Measurements from ENCODE around the gene VPREB3. TPM values are rescaled to one million over a fixed set of nuclear protein-coding genes. Genes with fewer than 3 reads are reported as not detected.
"Not testable (repeated sequence)": the region's sequence is repeated elsewhere in the genome, so short reads cannot be mapped to it uniquely, and the experiment has no call there.

The VPREB3 gene
- total and polyA plus RNA-seq, 8 donors, result 0.78 to 0.80 TPM; not detected in 6

- FAIRE-seq, result no peak
Observed at GRCh38 chr22:23744001-23744400, 10.2 kb downstream of the VPREB3 start.

GRCh38 chr22:23743303-23743705 is 10.9 kb downstream of the VPREB3 start:
- intact Hi-C loops (cut with DNase I), result no loop called here
- H3K36me3 ChIP-seq, result peaks cover 0 to 18% (median 0%) of the 10 kb centered on the region in 3 donors
- WGBS, 2 donors, result 73 to 85% methylated on average over 2 of the region's 2 CpGs

More at GRCh38 chr22:23744001-23744400, 10.2 kb downstream of the VPREB3 start:
- Histone ChIP-seq H3K36me3 (peaks cover 0 to 18% (median 0%) of the 10 kb centered on the region in 3 donors), H3K4me1 (no peaks in the 10 kb centered on the region), H3K27me3 (no peaks in the 10 kb centered on the region), H3K4me3 (no peak overlapping the region), H3K9me3 (no peaks in the 10 kb centered on the region), H3K27ac (no peak overlapping the region)
- 95 to 97% methylated on average over 13 of the region's 13 CpGs for WGBS, 2 donors
- no peak for TF ChIP-seq CTCF (IDR thresholded peaks at IDR 0.05)
- intact Hi-C loops (cut with DNase I), result no loop called here
- DNase-seq, result no peak
- ATAC-seq, result no peak

GRCh38 chr22:23742505-23743264 is 11.5 kb downstream of the VPREB3 start:
- H3K27ac ChIP-seq, result no peak overlapping the region
- no peaks in the 10 kb centered on the region for H3K9me3 ChIP-seq

More at GRCh38 chr22:23743303-23743705, 10.9 kb downstream of the VPREB3 start:
- TF ChIP-seq CTCF (IDR thresholded peaks at IDR 0.05), result no peak
- DNase-seq (no peak), ATAC-seq (peak in 1 of 4 donors; percentile 23), FAIRE-seq (no peak)
- H3K4me3 ChIP-seq, result no peak overlapping the region
- no peaks in the 10 kb centered on the region for H3K4me1 ChIP-seq
- H3K27ac ChIP-seq, result no peak overlapping the region
- no peaks in the 10 kb centered on the region for H3K27me3 ChIP-seq
- no peaks in the 10 kb centered on the region for H3K9me3 ChIP-seq

GRCh38 chr22:23737696-23738095 is 16.5 kb downstream of the VPREB3 start:
- no peak for FAIRE-seq
- DNase-seq, result no peak
- Histone ChIP-seq H3K9me3 (no peaks in the 10 kb centered on the region), H3K36me3 (no peaks in the 10 kb centered on the region), H3K27me3 (no peaks in the 10 kb centered on the region), H3K27ac (no peak overlapping the region), H3K4me1 (no peaks in the 10 kb centered on the region), H3K4me3 (no peak overlapping the region)
- no peak for TF ChIP-seq CTCF (IDR thresholded peaks at IDR 0.05)
- no peak for ATAC-seq
- intact Hi-C loops (cut with DNase I), result no loop called here

More at GRCh38 chr22:23742505-23743264, 11.5 kb downstream of the VPREB3 start:
- H3K27me3 ChIP-seq, result no peaks in the 10 kb centered on the region
- DNase-seq, result no peak
- ATAC-seq, result peak in 3 of 4 donors; percentile 21 to 49 (median 27)
- peaks cover 0 to 18% (median 0%) of the 10 kb centered on the region in 3 donors for H3K36me3 ChIP-seq
- no peaks in the 10 kb centered on the region for H3K4me1 ChIP-seq
- no peak for FAIRE-seq
- no peak for TF ChIP-seq CTCF (IDR thresholded peaks at IDR 0.05)
- intact Hi-C loops (cut with DNase I), result no loop called here
- WGBS, 2 donors, result 71 to 74% methylated on average over 7 of the region's 7 CpGs
- no peak overlapping the region for H3K4me3 ChIP-seq

GRCh38 chr22:23728108-23728507 is 26.1 kb downstream of the VPREB3 start:
- H3K27ac ChIP-seq; DNase-seq; H3K27me3 ChIP-seq; H3K4me1 ChIP-seq; H3K36me3 ChIP-seq; H3K4me3 ChIP-seq; FAIRE-seq; H3K9me3 ChIP-seq; intact Hi-C loops (cut with DNase I): not testable (repeated sequence)
- WGBS, 2 donors, result 85 to 87% methylated on average over 4 of the region's 4 CpGs
- peak in 1 of 4 donors; percentile 45 for ATAC-seq
